Loucy (cell line): Measurements from ENCODE around the gene XRCC2.

ENCODE experiments used
- CTCF ChIP-seq: fragments of 200-600 bp; sonication (generic); conservative IDR thresholded peaks from 2 replicates; pipeline ENCODE4 v1.5.1; 2014; ENCODE audit warnings: mild to moderate bottlenecking, antibody characterized with exemption, low read length
- EZH2phosphoT487 ChIP-seq: fragments of 200-600 bp; IDR thresholded peaks from 2 replicates; pipeline ENCODE4 v1.6.1; 2018; ENCODE audit warnings: antibody characterized with exemption, mild to moderate bottlenecking, moderate library complexity, borderline replicate concordance

GRCh38 chr7:152663148-152663740 lies 12.7 kb downstream of the XRCC2 start:
- TF ChIP-seq CTCF (no peak), EZH2phosphoT487 (no peak)
